Activated CD8-positive, alpha-beta memory T cell treated with anti-CD3 and anti-CD28 coated beads for 1 hour (primary cell): ENCODE measurements around the gene CACNA2D3.

Source experiments
- DNase-seq, 2 donors: peaks; one replicate each; pipeline ENCODE4 v3.0.0-alpha.2; 2020; ENCODE audit warnings: low read depth in 1 of 2; ENCODE audit errors: extremely low read depth in 1 of 2

CACNA2D3 gene

DNA sequence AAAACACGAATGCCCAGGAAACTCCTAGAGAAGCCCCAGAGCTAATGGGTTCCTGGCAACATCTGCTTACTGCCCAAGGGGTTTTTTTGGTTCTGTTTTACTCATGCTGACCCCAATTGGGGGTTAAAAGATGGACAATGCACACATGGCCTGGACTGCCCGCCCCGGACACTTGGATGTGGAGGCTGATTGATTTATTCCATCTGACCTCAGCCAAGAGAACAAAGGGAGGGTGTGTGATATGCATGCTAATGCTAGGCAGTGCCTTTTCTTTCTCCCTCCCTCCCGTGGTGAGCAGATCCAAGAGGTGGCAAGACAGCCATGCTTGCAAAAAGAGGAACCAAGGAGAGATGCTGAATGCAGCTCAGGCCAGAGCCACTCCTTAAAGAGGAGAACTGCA lies 808.8 kb downstream of the CACNA2D3 start:
- DNase-seq, result no peak

DNA sequence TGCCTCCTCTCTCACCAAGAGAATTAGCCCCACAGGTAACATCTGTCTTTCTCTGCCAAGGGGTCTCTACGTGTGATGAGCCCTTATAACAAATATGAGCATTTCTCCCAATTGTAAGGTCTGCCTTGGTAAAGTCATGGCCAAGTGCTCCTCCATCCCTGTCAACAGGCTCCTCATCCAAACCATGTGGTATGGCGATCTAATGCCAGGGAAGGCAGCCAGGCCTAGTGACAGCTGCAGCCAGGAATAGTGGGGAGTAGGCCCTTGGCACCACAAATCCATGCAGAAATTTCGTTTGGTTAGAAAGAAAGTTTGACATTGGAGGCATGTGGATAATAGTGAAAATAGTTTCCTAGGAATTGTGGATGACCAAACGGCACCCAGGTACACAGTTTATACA lies 810.3 kb downstream of the CACNA2D3 start:
- DNase-seq, result no peak

DNA sequence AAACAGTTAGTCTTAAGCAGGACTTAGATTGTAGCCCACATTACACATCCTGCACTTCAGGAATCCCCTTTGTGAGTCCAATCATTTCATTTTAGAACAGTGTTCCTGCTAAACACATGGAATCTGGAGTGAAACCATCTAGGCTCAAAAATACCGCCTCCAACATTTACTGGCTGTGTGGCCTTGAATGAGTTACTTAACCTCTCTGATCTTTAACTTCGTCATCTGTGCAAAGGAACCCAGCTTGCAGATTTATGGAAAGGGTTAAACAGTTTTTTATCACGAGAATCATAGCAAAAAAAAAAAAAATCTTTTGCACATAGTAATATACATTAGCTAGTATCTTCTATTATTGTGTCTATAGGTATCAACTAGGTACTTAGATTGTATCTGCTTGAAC lies 813.5 kb downstream of the CACNA2D3 start:
- no peak for DNase-seq

DNA sequence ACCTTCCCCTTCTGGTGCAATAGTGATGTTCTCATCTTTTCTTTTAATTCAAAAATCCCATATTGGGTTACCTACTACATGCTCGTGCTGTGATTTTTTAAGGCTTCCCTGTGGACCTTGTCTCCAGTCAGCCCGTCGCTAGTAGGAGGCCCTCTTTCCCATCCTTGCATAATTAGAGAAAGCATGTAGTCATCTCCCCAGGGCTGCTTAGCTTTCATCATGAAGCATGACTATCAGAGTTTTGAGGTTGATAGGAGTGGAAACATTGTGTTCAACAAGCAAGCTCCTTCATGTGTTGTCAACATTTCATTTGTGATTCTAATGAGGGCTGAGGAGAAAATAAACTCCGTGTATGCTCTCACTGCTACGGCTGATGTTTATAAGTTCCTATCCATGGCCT lies 814.2 kb downstream of the CACNA2D3 start:
- no peak for DNase-seq

DNA sequence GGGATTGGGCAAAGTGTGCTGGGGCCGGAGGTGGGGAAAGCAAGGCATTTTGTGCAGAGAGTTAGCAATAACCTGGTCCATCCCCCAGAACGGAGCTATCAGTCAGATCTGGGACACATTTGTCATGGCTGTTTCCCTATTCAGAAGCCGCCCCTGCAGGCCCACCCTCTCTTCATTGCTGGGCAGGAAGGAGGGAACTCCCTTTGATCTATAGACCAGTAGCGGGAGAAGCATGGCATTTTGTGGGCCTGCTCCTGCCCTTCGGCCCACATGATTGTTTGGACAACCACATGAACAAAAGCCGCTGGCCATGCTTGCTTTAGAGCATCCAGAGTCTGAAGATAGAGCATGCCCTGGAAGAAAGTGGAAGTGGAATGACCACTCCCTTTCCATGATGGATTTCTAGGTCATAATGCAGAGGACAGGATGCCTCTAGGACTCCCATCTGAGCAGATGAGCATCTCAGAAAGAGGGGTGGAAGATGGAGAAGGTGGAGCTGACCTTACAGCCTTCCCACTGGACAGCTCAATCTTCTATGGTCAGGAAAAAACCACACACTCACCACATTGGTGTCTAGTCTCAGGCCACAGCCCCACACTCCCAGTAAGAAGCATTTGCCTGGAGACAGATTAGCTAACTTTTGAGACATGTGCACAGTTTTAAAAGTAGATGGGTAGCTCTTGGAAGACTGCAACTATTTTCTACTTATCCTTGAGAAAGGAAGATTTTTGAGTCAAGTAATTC lies 817.4 kb downstream of the CACNA2D3 start:
- DNase-seq, result no peak

DNA sequence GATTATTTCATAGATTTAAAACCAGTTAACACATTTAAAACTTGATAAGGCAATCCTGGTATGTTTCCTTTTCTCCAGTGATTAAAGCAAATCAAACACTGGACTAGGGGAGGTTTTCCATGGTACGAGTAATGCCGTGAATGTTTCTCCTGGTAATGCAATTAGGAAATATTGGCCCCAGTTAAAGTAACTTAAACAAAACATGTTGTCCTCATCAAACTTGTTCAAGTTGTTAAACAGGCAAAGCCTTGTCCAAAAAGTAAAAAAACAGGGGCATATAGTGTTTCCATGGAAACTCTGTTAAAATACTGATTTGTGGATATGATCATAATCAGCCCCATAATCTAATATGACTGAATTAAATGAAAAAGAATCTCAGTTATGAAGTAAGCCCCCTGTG lies 818.6 kb downstream of the CACNA2D3 start:
- DNase-seq, result no peak

DNA sequence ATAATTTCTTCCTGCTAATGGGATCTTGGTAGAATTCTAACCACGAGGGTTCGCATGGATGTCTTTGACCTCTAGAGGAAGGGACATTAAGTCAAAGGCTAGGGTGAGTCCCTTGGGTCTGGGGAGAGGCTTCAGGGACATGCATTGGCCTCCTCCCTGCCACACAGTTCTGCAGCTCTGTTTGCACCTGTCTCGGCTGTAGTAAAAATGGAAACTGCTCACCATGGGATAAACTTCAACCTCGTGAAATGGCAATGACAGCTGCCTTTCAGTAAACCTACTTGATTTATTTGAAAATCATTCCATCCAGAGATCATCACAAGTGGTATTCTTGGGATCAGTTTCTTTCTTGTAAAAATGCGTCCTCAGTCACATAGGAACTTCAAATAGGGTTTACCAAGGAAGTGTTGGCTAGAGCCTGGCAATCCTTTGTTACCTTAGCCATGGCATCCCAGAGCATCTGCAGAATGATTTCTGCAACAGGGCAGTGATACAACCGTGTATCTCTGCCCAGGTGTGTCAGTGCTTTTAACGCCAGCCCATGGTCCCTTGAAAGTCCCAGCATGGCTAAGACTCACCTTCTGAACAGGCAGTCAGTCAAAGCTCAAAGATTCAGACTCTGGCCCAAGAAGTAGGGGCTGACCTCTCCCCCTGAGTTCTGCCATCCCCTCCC lies 819.5 kb downstream of the CACNA2D3 start:
- no peak for DNase-seq

DNA sequence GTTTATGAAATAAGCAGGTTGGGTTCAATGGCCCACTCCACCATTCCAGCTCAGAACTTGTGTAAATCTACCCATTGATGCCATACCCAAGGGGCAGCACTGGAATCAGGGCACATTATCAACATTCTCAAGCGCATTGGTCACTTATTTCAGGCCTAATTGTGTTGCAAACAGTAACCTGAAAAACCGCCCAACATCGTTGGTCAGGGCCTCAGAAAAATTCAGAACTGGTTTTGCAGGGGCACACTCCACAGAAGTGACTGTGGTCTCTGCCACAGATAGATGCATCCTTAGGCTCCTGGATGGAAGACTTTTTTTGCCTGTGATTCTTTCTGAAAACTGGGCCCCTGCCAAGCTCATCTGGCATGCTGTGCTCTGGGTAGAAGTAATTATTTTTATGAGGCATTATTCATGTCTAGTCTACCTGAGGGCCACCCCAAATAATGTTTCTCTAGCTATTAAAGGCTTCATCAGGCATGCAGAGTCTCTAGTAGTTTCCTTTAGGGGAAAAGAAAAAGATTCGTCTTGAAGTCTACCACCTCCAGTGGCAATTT lies 827.2 kb downstream of the CACNA2D3 start:
- DNase-seq, result no peak

DNA sequence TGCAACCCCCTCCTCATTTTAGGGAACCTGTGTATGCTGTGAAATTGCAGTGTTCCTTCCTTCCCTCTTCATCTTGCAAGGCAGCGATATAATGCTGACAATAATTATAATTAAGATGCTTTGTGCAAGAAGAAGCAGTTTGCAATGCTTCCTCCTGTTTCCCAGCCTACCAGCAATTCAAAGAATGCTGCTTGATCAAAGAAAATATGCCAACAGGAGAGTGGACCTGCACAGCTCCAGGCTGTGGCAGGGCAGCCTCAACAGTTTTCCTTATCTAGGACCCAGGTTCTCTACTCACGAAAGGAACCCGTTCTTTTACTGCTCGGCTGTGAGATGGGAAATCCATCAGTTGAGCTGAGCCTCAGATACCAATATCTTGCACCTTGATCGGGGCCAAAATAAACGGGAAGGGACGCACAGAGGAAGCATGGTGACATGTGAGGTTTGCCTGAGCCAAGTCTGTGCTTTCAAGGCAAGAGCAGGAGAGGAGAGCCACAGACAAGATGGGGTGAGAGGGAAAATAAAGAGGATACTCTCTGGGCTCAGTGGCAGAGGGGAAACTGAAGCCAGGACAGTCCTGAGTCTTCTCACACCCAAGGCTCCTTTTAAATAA lies 828.1 kb downstream of the CACNA2D3 start:
- no peak for DNase-seq

DNA sequence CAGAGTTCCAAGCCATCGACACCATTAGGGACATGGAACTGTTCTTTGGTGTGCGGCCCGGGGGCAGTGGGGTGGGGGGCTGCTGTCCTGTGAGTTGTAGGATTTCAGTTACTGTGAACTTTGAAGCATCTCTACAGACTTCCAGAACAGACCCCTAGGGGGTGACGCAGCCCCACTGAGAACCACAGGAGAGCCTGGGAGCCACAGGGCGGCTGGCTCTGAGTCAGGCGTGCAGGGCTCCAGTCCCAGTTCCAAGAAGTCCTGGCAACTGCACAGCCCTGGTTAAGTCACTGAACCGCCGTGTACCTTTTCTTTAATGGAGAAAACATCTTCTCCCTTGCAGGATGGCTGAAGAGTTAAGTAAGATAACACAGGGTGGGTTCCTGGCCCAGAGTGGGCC lies 829.1 kb downstream of the CACNA2D3 start:
- no peak for DNase-seq

DNA sequence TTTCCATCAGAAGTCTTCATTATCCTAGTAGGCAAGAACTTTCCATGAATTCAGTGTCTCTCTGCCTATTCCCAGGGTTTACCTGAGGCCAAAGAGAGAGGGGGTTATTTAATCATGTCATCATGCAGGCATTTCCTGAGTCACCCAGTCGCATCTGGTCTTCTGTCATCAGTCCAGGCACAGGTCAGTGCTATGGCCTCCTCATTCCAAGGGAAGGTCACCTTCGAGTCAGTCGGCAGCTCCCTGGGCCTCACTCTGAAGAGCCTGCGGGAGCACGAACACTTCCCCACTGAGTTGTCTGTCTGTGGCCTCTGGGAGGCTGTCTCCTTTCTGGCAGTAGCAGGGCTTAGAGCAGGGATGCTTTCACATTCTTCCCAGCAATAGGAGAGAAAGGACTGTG lies 831.7 kb downstream of the CACNA2D3 start:
- no peak for DNase-seq

DNA sequence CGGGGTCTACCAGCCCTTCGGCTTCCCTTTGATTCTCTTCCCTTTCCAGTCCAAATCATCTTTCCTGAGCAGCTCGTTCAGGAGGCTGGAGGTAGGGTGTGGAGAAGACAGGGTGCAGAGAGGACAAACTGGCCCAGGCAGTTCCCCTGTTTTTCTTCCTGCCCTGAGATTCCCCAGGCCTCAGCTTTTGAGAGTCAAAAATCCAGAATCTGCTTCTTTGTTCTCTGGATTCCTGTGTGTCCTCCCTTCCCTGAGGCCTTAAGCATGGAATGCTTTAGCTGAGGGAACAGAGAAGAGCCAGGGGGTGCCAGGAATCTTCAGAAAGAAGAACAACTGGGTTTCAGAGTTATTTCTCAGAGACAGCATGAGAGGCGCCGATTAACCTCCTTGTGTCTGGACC lies 832.2 kb downstream of the CACNA2D3 start:
- DNase-seq, result no peak

DNA sequence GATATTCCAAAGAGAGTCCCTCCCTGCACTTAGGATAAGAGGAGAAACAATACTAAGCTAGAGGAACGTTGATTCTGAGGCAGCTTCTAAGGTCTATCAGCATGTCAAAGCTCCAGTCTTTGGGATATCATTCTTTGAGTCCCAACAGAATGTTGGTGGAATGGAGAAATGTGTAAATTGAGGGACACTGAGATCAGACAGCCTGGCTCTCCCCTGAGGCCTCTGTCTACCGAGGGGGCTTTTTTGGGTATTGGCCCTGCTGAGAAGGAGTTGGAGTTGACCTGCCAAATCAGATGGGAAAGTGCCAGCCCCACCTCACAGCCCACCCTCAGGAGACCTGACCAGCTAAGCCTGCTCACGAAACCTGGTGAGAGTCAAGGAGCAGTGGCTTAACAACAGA lies 833.1 kb downstream of the CACNA2D3 start:
- no peak for DNase-seq

DNA sequence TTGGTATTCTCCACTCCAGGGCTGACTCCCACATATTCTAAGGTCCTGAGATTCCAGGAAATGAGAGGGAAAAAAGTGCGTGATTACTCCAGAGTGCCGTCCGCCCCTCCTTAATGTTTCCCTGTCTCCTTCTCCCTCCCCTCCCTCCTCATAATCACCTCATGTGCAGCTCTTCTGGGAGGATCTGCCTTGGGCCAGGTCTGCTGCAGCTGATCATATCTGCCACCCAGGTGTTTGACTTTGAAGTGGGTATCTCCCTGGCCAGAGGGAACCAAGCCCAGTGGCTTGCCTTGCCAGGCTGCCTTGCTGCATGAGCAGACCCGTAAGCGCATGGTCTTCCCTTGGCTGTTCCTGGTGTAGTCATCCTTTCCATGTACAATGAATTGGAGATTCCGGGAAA lies 833.6 kb downstream of the CACNA2D3 start:
- DNase-seq, result no peak

DNA sequence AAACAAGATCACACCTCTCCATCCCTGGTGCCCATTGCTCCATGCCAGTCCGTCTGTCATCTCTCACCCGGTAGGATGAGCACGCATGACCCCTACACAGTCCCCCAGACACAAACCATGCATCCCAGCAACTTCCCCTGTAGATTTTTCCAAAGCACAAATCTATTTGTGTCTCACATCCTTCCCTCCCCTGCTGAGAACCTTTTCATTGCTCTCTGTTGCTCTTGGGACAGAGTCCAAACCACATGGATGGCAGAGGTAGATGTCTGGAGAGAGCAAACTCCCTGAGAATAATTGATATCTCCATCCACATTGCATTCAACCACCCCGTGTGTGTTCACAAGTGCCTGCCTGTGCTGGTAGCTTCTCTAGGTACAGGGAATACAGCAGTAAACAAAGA lies 835.4 kb downstream of the CACNA2D3 start:
- no peak for DNase-seq

DNA sequence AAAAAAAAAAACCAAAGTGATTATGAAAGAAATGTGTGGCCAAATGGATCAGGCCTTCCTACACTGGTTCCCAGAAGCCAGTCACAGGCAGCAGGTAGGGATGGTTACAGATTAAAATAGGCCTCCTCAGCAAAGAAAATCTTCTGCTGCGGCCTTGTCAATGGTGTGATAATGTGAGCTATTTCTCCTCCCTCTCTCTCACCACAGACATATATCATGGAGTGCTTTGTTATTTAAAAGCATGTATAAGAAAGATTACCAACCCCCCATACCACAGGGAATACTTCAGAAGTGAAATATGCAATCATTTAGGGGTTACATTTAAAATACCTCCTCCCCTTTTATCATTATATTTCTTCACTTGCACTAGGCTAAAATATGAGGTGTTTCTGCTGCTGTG lies 837.7 kb downstream of the CACNA2D3 start:
- DNase-seq, result no peak

DNA sequence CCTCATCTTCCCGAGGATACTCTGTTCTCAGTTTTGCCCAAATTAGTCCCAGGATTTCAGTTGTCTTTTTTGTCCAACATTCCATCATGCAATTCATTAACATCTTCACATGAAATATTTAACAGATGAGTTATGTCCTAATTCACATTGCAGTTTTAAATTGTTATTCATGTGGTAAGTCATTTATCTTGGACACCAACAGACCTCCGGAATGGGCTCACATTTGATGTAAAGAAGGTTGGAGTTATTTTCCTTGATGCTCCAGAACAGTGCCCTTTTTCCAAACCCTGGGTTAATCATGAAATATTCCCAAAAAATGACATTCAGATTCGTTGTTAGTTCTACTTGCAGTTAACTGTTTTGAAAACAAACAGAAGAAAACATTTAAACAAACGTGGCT lies 838.3 kb downstream of the CACNA2D3 start:
- no peak for DNase-seq

DNA sequence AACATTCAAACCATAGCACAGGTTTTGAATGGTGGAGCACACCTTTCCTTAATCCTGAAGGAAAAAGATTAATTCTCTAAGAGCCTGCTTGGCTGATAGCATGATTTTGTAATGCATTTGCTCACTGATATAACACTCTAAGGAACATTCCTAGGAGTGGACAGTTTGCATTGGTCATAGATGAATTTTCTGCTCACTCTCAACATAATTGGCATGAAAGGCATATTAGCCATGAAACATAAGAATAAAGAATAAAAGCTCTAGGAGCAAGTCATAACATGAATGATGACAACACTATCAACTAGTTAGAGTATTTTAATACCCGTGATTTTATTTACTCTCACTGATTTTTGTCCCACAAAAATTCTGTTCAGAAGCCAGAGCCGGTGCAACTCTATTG lies 839.8 kb downstream of the CACNA2D3 start:
- DNase-seq, result no peak

DNA sequence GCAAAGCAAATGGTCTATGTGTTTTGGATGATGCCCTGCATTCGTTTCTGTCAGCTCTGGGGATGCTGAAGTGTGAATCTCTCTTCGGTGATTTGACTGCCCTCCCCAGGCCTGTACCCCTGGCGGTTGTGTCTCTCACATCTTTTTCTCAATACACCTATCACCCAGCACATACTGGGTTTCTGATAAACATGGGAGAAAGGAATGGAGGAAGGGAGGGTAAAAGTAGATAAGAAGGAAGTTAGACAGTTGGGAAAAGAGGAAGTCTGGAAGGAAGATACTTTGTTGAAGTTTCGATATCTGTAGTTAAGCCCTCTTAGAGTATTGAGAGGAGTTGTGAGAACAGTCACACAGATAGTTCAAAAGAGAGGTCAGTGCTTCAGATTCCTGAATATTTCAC lies 841.3 kb downstream of the CACNA2D3 start:
- no peak for DNase-seq

DNA sequence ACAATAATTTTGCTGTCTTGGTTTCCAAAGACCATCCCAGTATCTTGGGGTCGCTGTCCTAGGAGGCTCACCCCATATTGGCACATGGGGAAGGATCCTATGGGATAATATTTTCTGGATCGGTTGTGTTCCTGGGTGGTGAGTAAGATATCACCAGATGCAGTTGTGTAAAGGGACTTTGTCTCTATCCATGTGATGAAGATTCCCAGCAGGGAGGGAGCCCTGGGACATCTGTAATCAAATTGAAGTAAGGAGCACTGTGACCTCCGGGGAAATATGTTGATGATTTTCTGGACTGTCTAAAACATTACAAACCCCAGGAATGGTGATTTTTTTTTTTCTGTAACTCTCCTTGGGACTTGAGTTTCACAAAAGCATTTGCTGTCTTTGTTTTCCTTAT lies 841.7 kb downstream of the CACNA2D3 start:
- DNase-seq, result no peak

DNA sequence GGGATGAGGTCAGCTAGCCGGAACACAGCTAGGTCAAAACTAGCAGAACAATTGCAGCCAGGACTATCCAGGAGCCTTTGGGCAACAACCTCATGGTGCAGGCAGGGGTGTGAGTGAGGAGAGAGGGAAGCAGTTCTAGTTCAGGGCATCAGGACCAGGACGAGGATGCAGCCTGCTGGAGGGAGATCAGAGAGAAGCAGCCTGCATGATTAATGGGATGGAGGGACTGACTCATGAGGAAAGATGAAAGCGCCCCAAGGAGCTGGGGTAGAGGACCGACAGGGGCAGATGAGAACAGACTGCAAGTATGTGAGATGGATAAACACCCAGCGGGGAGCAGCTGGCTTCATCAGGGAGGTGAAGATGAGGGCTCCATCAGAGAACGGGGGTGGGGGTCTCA lies 843.4 kb downstream of the CACNA2D3 start:
- DNase-seq, result no peak

DNA sequence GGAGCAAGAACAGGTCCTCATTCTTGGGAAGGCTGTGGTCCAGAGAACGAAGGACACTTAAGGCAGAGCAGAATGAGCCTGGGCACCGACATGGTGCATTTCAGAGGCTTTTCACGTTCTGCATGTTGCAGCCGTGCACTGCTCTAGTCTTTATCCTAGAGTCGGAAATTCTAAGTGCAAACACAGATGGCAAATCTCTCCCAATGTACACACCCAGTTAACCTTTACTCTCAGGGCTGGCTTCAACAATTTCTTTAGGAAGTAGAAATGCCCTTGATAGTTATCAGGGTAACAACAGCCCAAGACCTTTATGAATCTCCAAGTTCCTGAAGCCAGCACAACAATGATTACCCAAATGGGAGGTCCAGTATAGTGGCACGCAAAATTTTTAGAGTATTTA lies 844.6 kb downstream of the CACNA2D3 start:
- DNase-seq, result no peak
